HG03175 (cell line): ENCODE measurements around the gene MTA1.

Source experiments
- ATAC-seq: cut with Tn5 transposase; IDR thresholded peaks from one replicate; pipeline ENCODE4 v1.9.1; 2021; ENCODE audit warnings: mild to moderate bottlenecking, moderate library complexity; ENCODE audit not compliant: unreplicated experiment

Gene MTA1

GRCh38 chr14:105494606-105494929, 74.9 kb downstream of the MTA1 start:
- no peak for ATAC-seq

- no peak for ATAC-seq
These were observed 75.7 kb downstream of the MTA1 start for GRCh38 chr14:105495101-105495989.

GRCh38 chr14:105495990-105496830, 76.6 kb downstream of the MTA1 start:
- no peak for ATAC-seq

GRCh38 chr14:105496831-105497591, 77.4 kb downstream of the MTA1 start:
- ATAC-seq, result no peak

- ATAC-seq, result no peak
These were observed 78.2 kb downstream of the MTA1 start for GRCh38 chr14:105497671-105498429.

GRCh38 chr14:105498430-105499255, 79.0 kb downstream of the MTA1 start:
- no peak for ATAC-seq

GRCh38 chr14:105499256-105500035, 79.8 kb downstream of the MTA1 start:
- no peak for ATAC-seq

- ATAC-seq, result no peak
These were observed 80.6 kb downstream of the MTA1 start for GRCh38 chr14:105500036-105500725.

- ATAC-seq, result no peak
These were observed 81.1 kb downstream of the MTA1 start for GRCh38 chr14:105500726-105501101.

GRCh38 chr14:105501504-105502291, 82.1 kb downstream of the MTA1 start:
- ATAC-seq, result no peak

GRCh38 chr14:105502446-105503295, 83.0 kb downstream of the MTA1 start:
- ATAC-seq, result no peak

GRCh38 chr14:105503296-105503640, 83.6 kb downstream of the MTA1 start:
- ATAC-seq, result no peak

GRCh38 chr14:105503935-105504692, 84.5 kb downstream of the MTA1 start:
- ATAC-seq, result no peak

GRCh38 chr14:105505101-105505500, 85.5 kb downstream of the MTA1 start:
- no peak for ATAC-seq

GRCh38 chr14:105507247-105507646, 87.6 kb downstream of the MTA1 start:
- ATAC-seq, result no peak

- no peak for ATAC-seq
These were observed 88.4 kb downstream of the MTA1 start for GRCh38 chr14:105508069-105508468.
